HG02610 (cell line): ENCODE measurements around the gene CIB2.

Source experiments
- ATAC-seq: cut with Tn5 transposase; IDR thresholded peaks from one replicate; pipeline ENCODE4 v1.9.1; 2021; ENCODE audit warnings: mild to moderate bottlenecking, moderate library complexity; ENCODE audit not compliant: unreplicated experiment

CIB2 gene

DNA sequence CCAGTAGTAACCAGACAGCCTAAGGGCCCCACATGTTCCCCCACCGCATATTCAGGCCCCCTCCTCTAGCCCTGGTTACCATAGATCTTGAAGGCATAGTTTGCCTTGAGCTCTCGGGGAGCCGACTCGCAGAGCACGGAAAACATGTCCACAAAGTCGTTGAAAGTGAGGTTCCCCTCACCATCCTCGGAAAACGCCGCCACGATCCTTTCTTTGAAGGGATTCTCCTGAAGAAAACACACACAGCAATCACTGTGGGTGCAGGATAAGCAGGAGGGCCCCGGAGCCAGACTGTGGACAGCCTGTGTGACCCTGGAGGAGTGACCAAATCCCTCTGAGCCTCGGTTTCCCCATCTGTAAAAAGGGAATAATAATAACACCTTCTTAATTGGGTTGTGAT is 22.1 kb downstream of the CIB2 start:
- ATAC-seq: no peak

DNA sequence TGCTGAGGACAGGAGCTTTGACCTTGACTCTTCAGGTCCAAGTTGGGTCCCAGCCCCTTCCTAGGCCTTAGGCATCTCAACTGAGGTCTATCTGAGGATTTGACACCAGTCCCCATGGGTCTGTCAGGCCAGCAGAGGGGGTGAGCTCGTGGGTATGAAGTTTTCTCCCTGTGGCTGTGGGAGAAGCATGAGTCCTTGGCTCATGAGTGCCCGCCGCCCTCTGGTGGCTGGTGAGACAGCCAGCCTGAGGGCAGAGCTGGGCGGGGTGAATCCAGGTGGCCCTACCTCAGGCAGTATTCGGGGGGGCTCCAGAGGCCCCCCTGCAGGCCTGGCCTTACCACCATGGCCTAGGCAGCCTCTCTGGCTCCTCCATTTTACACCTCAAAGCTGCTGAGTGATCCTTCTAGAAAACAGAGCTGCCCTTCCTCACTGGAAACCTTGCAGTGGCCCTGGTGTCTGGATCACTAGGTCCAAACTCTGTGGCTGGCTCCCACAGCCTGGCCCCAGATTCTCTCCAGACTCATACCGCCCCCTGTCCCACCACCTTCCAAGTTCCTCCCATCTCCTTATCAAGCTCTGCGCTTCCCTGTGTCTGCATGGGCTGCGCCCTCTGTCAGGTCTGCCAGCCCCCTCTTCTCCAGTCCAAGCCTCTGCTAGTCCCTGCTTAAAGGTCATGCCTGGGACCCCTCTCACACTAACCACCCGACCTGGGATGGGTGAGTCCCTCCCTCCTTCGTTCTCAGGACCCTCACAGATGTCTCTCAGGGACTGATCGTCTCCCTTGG is 22.8 kb downstream of the CIB2 start:
- ATAC-seq: no peak

DNA sequence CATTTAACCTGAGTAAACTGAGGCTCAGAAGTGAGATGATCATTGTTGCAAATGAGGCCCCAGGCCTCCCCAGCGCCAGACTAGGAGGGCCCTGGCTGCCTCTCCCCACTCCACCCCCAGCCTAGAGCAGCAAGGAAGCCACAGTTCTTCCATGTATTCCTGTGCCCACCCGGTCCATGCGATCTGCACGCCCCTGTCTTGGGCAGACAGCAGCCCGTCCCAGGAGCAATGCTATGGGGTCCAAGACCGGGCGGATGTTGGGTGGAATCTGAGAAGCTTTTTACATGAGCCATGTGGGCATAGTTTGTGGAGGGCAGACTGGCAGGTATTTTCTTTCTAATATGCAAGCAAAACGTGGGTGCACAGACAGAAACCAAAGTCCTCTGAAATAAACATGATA is 23.8 kb downstream of the CIB2 start:
- no peak for ATAC-seq

DNA sequence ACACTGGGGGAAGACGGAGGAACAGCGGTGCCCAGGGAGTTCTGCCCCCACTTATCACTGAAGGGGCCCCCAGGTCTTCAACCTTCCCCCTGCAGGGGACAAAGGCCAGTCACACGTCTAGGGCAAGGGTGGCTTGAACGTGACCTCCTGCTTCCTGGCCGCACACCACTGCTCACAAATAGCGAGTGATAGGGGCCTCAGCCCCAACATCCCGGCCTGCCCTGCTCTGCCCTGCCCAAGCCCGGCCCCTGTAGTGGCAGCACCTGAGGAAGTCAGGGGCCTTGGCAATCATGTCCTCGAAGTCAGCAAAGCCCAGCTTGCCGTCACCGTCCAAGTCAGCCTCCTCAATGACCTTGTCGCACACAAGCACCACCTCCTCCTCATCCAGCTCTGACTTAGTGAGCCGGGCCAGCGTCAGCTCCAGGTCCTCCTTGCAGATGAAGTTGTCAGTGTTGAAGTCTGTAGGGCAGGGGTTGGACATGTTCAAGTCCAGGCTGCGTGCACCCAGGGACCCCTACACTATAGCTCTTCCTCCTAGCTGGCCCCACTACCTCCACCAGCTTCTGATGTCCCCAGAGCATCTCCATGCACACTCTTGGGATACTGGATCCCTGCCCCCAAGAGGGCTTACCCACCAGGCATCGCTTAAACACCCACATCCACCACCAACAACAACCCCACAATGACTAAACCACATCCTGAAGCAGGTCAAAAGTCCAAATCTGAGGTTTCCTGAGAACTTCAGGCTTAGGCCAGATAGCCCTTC is 25.6 kb downstream of the CIB2 start:
- ATAC-seq: no peak

DNA sequence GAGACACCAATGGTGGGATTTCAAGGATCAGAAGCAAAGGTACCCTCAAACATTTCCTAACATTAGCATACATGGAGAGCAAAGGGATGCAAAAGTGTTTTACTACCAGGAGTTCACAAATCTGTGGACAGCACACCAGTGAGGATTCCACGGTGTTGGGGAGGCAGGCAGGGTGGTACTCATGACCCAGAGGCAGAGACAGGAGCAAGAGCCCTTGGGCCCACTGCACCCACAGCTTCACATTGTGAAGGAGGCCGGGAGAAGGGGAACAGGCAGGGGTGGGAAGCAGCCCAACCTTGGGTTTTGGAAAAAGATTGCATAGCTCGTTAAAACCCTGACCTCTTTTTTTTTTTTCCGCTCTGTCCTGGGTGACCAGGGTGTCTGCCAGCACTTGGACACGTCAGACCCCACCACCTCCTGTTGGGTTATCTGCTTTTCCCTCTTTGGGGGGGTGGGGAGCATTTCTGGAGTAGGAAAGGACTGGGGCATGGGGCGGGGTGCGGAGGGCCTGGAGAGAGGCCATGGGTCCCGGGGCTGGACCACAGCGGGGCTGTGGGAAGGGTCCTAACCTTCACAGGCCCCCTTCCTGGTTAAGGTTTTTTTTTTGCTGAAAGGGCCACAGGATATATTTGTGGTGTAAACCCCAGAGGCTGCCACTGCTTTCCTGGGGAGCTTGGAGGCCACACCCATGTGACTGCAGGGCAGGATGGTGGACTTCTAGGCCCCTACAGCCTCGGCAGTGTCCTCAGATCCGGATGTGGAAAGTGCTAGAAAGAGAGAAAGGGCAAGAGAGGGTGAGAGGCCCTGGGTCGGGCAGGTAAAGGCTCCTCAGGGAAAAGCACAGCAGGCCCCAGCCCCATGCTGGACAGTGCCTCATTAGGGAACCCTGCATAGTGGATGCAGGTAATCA is 26.4 kb downstream of the CIB2 start:
- no peak for ATAC-seq

DNA sequence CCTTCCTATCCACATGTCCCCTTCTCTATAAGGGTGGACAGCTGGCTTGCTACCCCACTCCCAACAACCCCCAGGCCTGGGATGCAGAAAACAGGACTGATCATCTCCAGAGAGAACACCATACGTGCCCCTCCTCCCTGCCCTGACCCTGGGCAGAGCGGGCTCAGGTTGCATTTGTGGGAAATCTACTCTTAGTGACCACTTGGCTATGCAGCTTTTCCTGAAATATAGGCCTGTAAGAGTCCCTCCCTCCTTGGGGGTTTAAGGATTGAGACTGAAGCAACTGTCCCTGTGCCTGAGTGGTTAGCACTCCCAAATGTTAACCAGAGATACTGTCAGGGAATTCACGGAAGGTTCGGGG is 27.1 kb downstream of the CIB2 start:
- no peak for ATAC-seq

DNA sequence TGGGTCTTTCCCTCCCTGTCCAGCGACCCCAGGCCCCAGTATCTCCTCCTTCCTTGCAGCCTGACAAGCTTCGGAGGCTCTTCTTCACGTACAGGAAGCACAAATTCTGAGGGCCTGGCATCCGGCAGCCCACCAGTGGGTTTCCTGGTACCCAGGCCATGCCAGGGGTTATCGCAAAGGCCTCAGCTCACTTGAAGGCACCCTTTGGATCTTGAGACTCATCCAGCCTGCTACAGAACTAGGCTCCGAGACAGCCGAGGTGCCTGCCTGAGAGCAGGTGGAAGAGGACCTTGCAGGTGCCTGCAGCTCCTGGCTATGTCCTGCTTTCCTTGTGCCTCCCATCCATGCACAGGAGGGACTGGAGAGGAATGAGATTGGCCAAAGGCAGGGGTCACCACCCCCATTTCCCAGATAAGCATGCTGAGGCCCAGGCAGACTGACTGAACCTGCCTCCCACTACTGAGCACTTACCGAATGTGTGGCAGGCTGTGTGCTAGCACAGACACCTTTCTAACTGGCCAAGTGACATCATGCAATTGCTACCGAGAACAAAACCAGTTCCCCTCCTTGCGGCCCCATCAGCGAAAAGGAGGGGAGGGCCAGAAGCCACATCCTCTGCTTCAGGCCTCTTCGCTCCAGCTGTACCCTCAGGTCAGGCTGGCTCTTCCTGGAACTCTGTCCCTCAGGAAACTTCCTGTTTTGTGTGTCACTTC is 27.7 kb downstream of the CIB2 start:
- peak; percentile 83 for ATAC-seq

DNA sequence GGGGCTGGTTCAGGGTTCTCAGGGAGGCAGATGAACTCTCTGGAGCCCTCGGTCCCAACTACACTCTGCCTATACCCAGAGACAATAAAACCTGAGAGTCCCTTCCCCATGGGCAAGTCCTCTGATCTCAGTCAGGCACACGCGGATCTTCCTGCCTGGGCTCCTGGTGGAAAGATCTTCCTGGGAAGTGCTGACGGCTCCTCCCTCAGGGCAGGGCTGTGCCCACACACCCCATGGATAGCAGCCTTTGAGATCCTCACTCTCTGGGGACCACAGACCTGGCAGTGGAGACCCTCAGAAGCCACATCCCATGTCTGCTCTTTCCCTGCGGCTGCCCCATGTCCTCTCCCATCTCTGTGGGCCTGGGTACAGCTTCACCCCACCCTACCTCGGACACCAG is 28.5 kb downstream of the CIB2 start:
- ATAC-seq: no peak

DNA sequence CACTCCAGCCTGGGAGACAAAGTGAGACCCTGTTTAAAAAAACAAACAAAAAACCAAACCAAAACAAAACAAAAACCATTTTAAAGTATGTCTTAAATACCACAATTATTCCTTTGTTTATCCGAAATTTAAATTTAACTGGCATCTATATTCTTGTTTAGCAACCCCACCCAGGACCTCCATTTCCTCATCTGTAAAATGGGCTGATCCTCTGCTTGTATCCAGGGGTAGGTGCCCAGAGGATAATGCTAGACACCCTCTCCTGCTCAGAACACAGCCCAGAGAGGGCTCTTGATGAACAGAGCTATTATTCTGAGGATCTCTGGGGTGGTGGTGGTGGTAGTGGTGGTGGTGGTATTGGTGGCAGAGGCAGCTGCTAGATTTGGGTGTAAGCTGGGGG is 29.0 kb downstream of the CIB2 start:
- ATAC-seq: no peak

DNA sequence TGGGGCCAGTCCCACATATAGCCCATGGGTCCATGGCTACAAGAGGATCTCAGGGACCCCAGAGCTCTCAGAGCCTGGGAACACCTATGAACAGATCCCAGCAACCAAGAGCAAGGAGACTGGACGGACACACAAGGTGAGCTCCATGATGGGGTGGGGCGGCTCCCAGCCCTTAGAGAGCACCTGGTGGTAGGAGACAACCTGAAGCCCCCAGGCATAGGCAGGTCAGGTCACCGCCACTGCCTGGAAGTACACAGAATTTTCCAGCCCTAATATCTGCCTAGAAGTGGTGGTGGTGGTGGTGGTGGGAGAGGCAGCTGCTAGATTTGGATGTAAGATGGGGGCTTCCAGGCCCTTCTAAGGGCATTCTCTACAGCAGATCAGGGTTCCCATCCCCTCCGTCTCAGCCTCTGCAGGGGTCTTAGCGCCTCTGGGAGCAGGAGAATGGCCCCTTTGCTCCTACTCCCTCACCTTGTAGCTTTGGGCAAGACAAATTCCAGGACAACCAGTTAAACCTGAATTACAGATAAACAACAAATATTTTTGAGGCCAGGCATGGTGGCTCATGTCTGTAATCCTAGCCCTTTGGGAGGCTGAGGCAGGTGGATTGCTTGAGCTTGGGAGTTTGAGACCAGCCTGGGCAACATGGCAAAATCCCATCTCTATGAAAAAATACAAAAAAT is 29.7 kb downstream of the CIB2 start:
- no peak for ATAC-seq

DNA sequence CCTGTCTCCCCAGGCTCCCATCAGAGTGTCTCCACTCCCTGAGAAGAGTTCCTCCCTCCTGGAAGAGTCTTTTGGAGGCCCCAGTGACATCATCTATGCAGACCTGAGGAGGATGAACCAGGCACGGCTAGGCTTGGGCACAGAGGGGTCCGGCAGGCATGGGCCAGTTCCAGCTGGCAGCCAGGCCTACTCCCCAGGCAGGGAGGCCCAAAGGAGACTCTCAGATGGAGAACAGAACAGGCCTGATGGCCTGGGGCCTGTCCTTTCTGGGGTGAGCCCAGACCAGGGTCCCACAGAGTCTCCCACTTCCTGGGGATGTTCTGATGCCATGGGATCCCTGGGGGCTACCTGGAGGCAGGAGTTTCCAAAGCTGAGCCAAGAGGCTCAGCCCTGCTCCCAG is 30.4 kb downstream of the CIB2 start:
- no peak for ATAC-seq

DNA sequence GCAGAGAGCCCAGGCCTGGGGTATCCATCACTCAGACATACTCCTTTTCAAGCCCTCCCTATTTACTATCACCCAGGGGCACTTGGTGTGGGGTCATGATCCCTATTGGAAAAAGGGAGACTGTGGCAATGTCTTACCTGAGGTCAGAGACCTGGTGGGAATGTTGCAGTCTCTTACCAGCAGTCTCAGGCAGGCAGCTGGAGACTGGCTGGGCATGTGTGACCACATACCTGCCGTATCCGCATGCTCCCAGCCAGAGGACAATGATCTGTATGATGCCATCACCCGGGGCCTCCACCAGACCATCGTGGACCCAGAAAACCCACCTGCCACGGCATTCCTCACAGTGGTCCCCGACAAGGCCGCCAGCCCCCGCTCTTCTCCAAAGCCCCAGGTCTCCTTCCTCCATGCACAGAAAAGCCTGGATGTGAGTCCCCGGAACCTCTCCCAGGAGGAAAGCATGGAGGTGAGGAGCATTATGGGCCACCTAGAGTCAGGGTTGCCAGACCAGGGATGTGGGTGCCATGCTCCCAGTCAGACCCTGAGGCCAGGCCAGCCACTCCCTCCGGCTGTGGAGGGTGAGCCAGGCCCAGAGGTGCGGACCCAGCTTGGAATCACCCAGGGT is 33.0 kb downstream of the CIB2 start:
- no peak for ATAC-seq

DNA sequence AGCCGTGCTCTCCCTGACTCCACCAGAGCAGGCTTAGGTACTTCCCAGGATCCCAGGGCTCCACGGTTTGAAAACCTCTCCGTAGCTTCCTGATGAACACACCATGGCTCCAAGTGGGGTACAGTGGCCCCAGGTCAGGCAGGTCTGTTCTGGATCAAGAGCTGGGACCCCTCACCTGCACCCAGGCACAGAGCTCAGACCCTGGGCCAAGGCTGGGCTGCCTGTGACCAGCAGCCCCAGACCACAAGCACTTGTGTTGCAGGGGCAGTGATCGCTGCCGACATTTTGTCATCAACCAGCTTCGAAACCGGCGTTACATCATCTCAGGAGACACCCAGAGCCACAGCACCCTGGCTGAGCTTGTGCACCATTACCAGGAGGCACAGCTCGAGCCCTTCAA is 33.6 kb downstream of the CIB2 start:
- ATAC-seq: no peak

DNA sequence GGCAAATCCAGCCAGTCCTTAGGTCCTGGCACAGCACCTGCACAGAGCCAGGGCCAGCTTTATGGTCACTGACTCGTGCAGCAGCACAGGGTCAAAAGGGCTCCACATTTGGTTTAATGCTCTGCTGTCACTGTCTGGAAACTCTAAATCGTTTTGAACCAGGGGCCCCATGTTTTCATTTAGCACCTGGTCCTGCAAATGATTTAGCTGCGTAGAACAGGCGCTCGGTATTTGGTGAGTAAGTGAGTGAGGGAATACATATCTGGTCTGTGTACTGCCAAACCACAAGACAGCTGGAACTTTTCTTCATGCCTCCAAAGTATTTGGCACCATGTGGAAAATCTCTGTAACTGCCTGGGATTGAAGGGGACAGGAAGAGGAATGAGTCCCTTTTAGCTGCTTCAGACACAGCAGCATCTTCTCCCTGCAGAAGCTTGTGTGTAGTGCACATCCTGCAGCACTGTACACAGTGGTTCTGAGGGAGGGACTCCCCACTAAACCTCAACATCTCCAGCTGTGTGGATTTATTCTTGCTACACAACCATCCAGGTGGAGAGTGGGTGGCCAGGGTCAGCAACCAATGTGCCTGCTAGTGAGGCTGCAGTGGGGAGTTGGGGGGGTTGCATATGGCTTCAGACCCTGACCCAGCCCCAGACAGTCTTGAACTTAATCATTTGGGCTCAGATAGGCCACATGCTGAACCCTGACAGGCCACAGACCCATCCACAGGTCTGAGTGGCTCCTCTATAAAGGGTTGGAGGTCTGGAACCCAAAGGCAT is 37.8 kb downstream of the CIB2 start:
- ATAC-seq: no peak

DNA sequence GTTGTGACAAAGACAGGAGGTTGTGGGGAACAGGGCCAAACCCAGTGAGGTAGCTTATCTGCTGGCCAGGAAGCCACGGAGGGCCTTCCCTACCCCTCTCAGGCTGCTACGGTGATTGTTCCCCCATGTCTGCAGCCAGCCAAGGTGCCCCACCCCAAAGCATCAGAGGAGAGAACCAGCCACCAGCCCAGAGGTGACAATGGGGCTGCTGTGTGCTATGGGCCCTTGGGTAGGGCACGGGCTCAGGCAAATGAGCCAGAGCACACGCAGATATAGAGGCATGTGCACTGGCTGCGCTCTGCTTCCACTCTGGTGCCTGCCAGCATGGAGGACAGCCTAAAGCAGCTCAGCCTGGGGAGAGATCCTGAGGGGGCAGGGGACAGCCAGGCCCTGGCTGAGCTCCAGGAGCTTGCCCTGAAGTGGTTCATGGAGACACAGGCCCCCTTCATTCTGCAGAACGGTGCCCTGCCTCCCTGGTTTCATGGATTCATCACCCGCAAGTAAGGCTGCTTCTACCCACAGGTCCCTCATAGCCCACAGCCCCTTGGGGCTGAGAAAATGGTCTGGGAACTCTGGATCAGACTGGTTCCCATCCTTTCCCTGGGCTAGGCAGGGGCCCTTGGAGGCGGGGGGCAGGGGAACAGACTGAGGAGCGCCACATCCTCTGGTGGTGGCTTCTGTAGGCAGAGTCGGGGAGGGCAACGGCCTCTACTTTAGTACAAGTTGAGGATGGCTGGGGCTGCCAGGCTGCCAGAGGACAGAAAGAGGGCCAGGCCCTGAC is 38.8 kb downstream of the CIB2 start, which contains the start of gene SH2D7:
Gene SH2D7 (plus strand): TSS at position 301 of the 781 bp plus-strand sequence. CDS start 24 bp downstream, at position 325.
- no peak for ATAC-seq

DNA sequence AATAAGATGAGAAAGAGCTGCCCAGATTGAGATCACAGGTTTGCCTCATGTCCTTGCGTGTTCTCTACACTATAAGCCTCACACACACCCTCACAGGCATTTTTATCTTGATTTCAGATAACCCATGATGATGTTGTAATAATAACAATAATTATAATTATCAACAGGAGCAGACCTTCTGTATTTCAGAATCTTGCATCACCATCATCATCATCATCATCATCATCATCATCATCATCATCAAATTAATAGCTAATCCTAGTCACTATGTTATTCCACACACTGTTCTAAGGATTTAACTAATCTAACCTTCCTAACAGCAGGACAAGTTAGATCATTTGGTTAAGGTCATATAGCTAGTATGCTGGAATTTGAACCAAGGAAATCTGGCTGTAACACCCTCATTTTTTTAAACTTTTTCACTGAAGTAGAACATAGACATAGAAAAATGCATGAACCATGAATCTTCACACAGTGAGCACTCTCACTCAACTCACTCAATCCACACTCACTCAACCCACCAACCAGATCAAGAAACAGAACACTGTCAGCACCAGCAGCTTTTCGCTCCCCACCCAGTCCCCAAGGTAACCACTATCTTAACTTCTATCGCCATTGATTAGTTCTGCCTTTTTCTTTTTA is 40.7 kb downstream of the CIB2 start:
- no peak for ATAC-seq

DNA sequence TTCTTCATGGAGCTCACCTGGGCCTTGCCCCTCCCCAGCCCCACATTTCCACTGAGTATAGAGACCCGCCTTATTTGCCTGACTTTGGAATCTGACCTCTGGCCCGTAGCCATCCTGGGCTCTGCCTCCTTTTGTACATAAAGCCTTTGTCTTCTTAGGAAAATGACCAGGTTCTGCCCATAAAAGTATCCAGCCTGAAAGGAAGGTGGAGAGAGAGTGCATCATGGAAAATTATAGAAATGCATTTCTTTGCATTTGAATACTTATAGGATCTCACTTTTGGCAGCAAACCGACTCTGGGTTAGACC is 42.5 kb downstream of the CIB2 start:
- ATAC-seq: no peak
